Heart left ventricle (tissue), 13 donors: ENCODE results near the gene GANAB.

Experiments used
- POLR2A ChIP-seq, 2 donors: fragments of 450-650 bp; IDR thresholded peaks; one replicate each; pipeline ENCODE4 v1.6.1; 2017; ENCODE audit warnings: antibody characterized with exemption in 2 of 2, mild to moderate bottlenecking in 2 of 2, moderate library complexity in 2 of 2
- TF ChIP-seq, protein P1 (sequence below), 12 donors: fragments of 200-600 bp; sonication (generic) in 4 of 12; IDR thresholded peaks; one replicate each; pipeline versions ENCODE4 v1.5.0 to v1.8.0; 2018 to 2022; ENCODE audit warnings: antibody characterized with exemption in 12 of 12, mild to moderate bottlenecking in 5 of 12
- donor health status: ischemic (EF 13 %, LVEDD 7.1; RV severe dilation, severe dysfunction).
- donor health status: DM: no; HTN: yes; CAD: no.
- donor health status: DM: no; HTN: no; CAD: no.
- donor health status: ischemic (EF 25% LVEDD 6.9; RV normal size, moderate dysfunction).
- donor health status: ischemic (EF 25% LVEDD 5.7; RV mildly dilated, moderate dysfunction).
- donor health status: ischemic (EF 35%, LVEDD 5.7; RV mildly dilated, moderate dysfunction).
- donor health status: nonischemic (EF 11% LVEDD 7.7; RV severe dilation, severe dysfunction).
- donor health status: DM: yes; HTN: yes; CAD: no.
- donor health status: PGD.
- donor health status: ischemic (EF 29% LVEDD 5.4; RV normal size, mild dysfunction).
- donor health status: nonischemic (EF 23%, LVEDD 6.1; RV moderate dilation, normal function).

GRCh38 chr11:62673196-62673525, 26.7 kb upstream of the GANAB start:
- TF ChIP-seq, protein P1, sequence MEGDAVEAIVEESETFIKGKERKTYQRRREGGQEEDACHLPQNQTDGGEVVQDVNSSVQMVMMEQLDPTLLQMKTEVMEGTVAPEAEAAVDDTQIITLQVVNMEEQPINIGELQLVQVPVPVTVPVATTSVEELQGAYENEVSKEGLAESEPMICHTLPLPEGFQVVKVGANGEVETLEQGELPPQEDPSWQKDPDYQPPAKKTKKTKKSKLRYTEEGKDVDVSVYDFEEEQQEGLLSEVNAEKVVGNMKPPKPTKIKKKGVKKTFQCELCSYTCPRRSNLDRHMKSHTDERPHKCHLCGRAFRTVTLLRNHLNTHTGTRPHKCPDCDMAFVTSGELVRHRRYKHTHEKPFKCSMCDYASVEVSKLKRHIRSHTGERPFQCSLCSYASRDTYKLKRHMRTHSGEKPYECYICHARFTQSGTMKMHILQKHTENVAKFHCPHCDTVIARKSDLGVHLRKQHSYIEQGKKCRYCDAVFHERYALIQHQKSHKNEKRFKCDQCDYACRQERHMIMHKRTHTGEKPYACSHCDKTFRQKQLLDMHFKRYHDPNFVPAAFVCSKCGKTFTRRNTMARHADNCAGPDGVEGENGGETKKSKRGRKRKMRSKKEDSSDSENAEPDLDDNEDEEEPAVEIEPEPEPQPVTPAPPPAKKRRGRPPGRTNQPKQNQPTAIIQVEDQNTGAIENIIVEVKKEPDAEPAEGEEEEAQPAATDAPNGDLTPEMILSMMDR (IDR thresholded peaks at IDR 0.05), result no peak
- no peak for TF ChIP-seq POLR2A (IDR thresholded peaks at IDR 0.05)
